GM12872 (cell line): ENCODE results near the gene DHRS13.

Experiments
- CTCF ChIP-seq: IDR thresholded peaks from 3 replicates; pipeline ENCODE4 v1.5.1; 2011; ENCODE audit warnings: low read depth, mild to moderate bottlenecking, low read length, moderate library complexity; ENCODE audit not compliant: insufficient read depth

Gene DHRS13

GRCh38 chr17:28916302-28916934 lies 13.5 kb upstream of the DHRS13 start:
- peak; percentile 65 for TF ChIP-seq CTCF

- no peak for TF ChIP-seq CTCF
Observed at GRCh38 chr17:28912938-28913333, 10.1 kb upstream of the DHRS13 start.

- peak; percentile 40; the same call in 1 of the 3 replicates for TF ChIP-seq CTCF
Observed at GRCh38 chr17:28912281-28912937, 9.5 kb upstream of the DHRS13 start.

- no peak for TF ChIP-seq CTCF
Observed at GRCh38 chr17:28911411-28912045, 8.6 kb upstream of the DHRS13 start.

GRCh38 chr17:28910534-28910933 lies 7.7 kb upstream of the DHRS13 start:
- TF ChIP-seq CTCF = no peak

GRCh38 chr17:28908640-28909167 lies 5.8 kb upstream of the DHRS13 start:
- TF ChIP-seq CTCF = no peak

GRCh38 chr17:28907709-28908475 lies 5.0 kb upstream of the DHRS13 start:
- no peak for TF ChIP-seq CTCF
